Measurements from ENCODE around the gene MTREX.

The MTREX gene

DNA sequence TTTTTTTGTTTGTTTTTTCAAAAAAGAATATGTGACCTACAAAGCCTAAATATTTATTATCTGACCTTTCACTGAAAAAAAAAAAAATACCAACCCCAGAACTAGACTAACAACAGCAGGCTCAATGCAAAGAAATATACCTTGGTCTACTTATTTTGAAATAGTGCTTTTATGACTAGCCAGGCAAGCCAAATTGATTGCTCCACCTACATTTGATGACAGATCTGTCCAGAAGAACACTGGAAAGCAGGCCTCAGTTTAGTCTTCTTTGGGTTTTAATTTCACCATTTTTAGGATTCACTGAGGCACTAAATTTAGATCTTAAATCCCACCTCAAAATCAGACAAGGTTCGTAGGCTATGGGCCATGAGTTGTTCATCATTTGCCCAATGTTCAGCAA, 129.7 kb downstream of the MTREX start:
- no peak for DNase-seq

- no peak for DNase-seq
Observed at GRCh38 chr5:55437859-55438206, 130.0 kb downstream of the MTREX start.

- DNase-seq, result no peak
Observed at GRCh38 chr5:55438998-55439397, 131.2 kb downstream of the MTREX start.

DNA sequence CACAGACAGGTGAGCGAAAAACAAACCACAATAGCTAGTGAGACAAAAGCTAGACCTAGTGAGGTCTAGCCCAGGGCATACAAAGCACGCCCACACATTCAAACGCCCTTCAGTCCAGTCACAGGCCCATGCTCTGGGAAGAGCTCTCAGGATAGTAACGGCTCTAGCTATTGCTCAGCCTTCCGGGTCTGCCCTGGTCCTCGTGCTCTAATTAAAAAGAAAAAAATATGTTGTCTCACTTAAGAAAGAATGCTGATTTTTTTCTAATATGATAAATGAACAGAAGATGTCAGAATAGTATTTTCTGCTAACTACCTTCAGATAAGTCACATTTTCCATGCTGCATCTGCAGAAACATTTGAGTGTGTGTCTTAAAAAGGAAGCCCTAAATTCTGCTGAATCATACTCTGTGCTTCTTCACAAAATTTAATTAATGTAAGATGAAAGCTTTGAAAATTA, 132.4 kb downstream of the MTREX start:
- peak; percentile 19 for DNase-seq

GRCh38 chr5:55441107-55441771, 133.4 kb downstream of the MTREX start:
- no peak for DNase-seq

DNA sequence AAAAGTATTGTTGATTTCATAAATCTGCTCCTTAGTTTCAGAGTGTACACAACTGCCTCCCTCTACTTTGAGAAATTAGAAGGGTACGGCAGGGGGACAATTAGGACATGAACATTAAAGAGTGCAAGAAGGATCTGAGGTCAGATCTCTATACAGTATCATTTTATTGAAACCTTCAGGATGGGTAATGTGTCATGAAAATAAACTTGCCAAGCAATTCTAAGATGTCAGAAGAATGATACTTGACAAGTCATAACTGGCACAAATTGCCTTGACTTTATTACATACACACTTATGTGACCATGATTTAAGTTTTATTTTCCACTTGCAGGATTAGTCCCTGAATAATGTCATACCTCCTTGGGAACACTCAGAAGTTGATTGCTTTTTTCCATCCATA, 134.2 kb downstream of the MTREX start:
- no peak for DNase-seq

DNA sequence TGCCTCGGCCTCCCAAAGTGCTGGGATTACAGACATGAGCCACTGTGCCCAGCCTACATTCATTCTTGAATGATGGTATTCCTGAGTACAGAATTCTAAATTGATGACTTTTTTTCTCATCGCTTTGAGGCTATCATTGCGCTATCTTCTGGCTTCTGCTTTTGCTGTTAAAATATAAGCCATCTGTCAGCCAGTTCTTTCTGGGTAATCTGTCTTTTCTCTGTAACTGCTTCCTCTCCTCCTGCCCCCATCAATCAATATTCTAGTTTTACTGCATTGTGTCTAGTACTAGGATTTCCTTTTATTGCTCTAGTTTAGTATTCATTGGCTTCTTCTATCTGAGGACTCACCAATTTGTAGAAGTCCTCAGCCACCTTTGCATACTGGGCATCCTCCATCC, 138.0 kb downstream of the MTREX start:
- DNase-seq, result no peak

DNA sequence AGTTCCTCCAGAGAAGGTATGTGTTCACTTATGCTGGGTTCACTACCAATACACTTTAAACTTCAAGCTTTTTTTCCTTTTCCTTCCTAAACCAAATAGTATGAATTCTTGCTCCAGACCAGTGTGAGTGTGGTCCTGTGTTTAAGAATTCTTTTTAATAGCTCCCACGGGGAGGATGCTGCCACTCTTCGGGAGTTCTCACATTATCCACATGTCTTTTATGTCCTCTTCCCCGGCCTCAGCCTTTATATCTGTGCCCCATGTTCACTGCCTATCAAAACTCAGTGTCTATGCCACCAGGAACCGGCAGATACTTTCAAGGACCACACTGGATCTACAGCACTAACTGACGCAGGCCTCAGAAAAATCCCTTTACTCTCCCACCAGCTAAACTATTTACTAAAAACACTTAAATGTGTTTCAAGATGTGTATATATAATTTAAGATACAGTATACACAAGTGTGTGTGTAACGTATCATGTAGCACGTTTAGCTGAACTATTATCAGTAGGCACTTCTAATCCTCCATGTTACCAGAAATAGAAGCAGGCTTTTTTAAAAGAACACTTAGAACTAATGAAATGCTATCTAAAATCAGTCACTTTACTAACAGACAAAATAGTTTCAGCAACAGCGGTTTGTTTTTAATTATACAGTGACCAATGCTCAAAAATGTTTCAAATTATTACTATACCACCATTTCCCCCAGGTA, 139.0 kb downstream of the MTREX start:
- DNase-seq, result no peak

- DNase-seq, result no peak
Observed at GRCh38 chr5:55450050-55450765, 142.4 kb downstream of the MTREX start.

- no peak for DNase-seq
Observed at GRCh38 chr5:55451976-55452375, 144.2 kb downstream of the MTREX start.

- DNase-seq, result no peak
Observed at GRCh38 chr5:55453211-55453610, 145.4 kb downstream of the MTREX start.

- no peak for DNase-seq
Observed at GRCh38 chr5:55454282-55454681, 146.5 kb downstream of the MTREX start.

DNA sequence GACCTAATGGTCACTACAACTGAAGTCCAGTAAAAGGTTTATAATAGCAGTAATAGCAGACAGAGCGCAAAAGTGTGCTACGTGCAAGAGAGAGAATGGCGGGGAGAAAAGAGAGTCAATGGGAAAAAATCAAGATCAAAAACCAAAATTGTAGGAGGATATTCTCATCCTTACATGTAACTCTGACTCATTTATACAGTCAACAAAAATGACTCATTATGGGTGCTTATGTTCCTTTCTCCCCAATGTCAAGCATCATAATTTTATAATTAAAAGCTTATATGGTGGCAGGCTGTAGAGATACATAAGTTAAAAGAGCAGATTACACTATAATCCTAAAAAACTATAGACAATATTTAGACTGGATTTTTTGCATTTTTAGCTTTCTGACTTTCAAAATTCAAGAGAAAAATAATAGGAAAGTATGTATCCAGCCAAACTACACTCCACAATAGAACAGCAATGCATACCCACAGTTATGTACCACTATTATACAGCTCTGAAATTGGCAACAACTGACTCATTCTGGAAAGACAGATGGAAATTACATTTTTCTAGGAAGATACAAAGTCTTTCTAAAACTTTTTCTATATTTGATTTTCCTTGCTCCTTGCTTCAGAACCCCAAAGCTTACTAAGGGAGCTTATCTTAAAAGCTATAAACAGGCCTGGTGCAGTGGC, 148.6 kb downstream of the MTREX start:
- DNase-seq, result no peak

GRCh38 chr5:55459572-55459971, 151.8 kb downstream of the MTREX start:
- no peak for DNase-seq

DNA sequence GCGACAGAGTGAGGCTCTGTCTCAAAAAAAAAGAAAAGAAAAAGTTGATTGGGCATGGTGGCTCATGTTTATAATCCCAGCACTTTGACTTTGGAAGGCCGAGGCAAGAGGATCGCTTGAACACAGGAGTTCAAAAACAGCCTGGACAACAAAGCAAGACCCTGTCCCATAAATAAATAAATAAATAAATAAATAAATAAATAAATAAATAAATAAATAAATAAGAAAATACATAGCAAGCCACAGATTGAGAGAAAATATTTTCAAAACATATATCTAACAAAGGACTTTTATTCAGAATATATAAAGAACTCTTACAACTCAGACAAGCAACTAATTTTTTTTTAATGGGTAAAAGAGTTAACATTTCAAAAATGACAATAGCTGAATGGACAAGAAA, 155.8 kb downstream of the MTREX start:
- no peak for DNase-seq

GRCh38 chr5:55467862-55468551, 160.2 kb downstream of the MTREX start:
- no peak for DNase-seq

GRCh38 chr5:55469839-55470238, 162.1 kb downstream of the MTREX start:
- no peak for DNase-seq

DNA sequence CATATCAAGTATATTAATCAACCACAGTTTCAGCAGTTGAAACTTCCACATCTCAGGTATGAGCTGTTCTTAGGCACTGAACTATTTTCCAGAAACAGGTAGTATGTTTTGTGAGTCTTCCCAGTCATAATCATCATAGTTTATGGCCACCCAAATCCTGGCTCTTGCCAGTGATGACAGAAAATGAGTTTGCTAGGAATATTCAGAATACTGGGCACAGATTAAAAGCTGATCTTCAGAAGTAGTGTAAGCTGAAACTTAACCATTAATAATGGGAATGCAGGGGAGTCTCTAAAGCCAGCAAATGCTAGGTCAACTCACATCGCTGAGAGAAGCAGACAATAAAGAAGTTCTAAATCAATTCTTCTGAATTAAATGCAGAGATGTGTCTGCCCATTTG, 162.5 kb downstream of the MTREX start:
- no peak for DNase-seq

DNA sequence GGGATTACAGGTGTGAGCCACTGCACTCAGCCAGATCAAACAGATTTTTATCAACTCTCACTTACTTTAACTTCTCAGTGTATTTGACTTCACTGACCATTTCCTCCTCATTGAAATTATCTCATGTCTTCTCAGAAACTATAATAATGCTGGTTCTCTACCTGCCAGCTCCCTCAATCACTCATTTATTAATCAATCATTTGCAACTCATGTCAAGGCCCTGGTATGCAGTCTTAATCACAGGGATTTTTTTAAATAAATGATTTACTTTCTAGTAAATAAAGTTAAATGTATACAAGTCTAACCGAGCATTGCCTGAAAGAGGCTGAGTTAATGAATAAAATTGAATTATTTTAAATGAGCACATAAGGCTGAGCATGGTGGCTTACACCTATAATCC, 163.7 kb downstream of the MTREX start:
- DNase-seq, result no peak

DNA sequence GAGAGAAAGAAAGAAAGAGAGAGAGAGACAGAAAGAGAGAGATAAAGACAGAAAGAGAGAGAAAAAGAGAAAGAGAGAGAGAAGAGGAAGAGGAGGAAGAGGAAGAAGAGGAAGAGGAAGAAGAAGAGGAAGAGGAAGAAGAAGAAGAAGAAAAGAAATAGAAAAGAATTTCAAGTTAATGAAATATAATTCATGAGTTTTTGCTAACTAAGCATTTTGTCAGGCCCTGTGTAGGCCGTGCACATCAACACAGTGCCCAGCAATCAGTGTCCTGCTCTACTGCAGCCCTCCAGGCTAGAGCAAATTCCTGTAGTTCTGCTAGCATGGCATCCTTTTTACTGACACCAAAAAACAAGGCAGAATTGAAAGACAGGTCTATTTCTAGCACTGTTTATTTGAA, 164.9 kb downstream of the MTREX start:
- DNase-seq, result no peak

Data from stimulated activated CD4-positive, alpha-beta T cell treated with anti-CD3 and anti-CD28 coated beads, Interleukin-4, amount 100 ng/mL, for 1 hour (primary cell).